Prostate gland (tissue), 2 donors: ENCODE results near the gene CCNL2. TPM values are rescaled to one million over a fixed set of nuclear protein-coding genes. Genes with fewer than 3 reads are reported as not detected.

Experiments
- DNase-seq: peaks from one replicate; pipeline ENCODE4 v3.0.0-alpha.2; 2019; ENCODE audit warnings: low spot score
- H3K27ac ChIP-seq, 2 donors: fragments of 200-600 bp; sonication (generic); 2 replicates each; pipeline ENCODE4 v1.5.1; 2017 to 2019
- H3K27me3 ChIP-seq: fragments of 200-600 bp; sonication (generic); replicated peaks from 2 replicates; pipeline ENCODE4 v1.5.1; 2019; ENCODE audit not compliant: insufficient read depth
- H3K36me3 ChIP-seq, 2 donors: fragments of 200-600 bp; sonication (generic); 1 replicate in 1 of 2; 2 replicates in 1 of 2; pipeline versions ENCODE4 v1.5.1 to v1.8.1; 2017 to 2019
- H3K4me1 ChIP-seq: fragments of 200-600 bp; sonication (generic); replicated peaks from 2 replicates; pipeline ENCODE4 v1.5.1; 2019
- H3K4me3 ChIP-seq, 2 donors: fragments of 200-600 bp; sonication (generic); 2 replicates each; pipeline ENCODE4 v1.5.1; 2017 to 2019
- H3K9me3 ChIP-seq: fragments of 200-600 bp; sonication (generic); 2 replicates; pipeline ENCODE4 v1.5.1; 2017
- CTCF ChIP-seq, 4 experiments: fragments of 200-600 bp in 2 of 4; fragments of 450-650 bp in 2 of 4; sonication (generic) in 2 of 4; IDR thresholded peaks; 1 replicate in 3 of 4; 2 replicates in 1 of 4; pipeline ENCODE4 v1.5.1; 2016 to 2019; ENCODE audit warnings: antibody characterized with exemption in 4 of 4, mild to moderate bottlenecking in 2 of 4, moderate library complexity in 2 of 4
- POLR2A ChIP-seq: fragments of 450-650 bp; IDR thresholded peaks from one replicate; pipeline ENCODE4 v1.6.1; 2016; ENCODE audit warnings: antibody characterized with exemption, mild to moderate bottlenecking
- POLR2AphosphoS5 ChIP-seq: sonication (generic); formaldehyde crosslinking; IDR thresholded peaks from one replicate; pipeline ENCODE4 v1.6.1; 2017; ENCODE audit warnings: antibody characterized with exemption
- WGBS: methylation state at CpG from one replicate; pipeline ENCODE4 v1.1.5; 2018; 5-methylcytosine and 5-hydroxymethylcytosine counted together
- intact Hi-C: fragments of 100-400 bp; cut with DNase I; formaldehyde crosslinking; loops from one replicate; pipeline ENCODE4 v1.14.2; 2022
- total RNA-seq, 2 donors: library from RNA; depleted of rRNA; stranded (reverse); fragments of >200 nt; gene quantifications; one replicate each; pipeline ENCODE4 v1.1.0, GENCODE V29; 2016

Gene CCNL2
- total RNA-seq, 2 donors from 2014 or later: 116 to 242 TPM

DNA sequence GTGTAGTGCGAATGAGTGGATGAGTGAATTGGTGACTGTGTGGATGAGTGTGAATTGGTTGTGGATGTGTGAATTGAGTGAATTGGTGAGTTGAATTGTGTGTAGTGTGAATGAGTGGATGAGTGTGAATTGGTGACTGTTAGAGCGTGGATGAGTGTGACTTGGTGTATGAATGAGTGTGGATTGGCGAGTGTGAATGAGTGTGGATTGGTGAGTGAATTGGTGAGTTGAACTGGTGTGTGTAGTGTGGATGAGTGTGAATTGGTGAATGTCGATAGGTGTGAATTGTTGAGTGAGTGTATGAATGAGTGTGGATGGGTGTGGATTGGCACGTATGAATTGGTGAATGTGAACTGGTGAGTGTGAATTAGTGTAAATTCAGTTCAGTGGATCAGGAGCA, 31.8 kb downstream of the CCNL2 start:
- Histone ChIP-seq H3K4me1 (peaks cover 5% of the 10 kb centered on the region), H3K36me3 (no peaks in the 10 kb centered on the region), H3K4me3 (no peak overlapping the region), H3K27ac (no peak overlapping the region), H3K9me3 (no peaks in the 10 kb centered on the region), H3K27me3 (no peaks in the 10 kb centered on the region)
- no peak for DNase-seq
- WGBS: 92% methylated on average over 5 of the region's 5 CpGs
- no peak for TF ChIP-seq CTCF (IDR thresholded peaks at IDR 0.05)
- no peak for TF ChIP-seq POLR2A
- no peak for TF ChIP-seq POLR2AphosphoS5
- intact Hi-C loops: no loop called here

DNA sequence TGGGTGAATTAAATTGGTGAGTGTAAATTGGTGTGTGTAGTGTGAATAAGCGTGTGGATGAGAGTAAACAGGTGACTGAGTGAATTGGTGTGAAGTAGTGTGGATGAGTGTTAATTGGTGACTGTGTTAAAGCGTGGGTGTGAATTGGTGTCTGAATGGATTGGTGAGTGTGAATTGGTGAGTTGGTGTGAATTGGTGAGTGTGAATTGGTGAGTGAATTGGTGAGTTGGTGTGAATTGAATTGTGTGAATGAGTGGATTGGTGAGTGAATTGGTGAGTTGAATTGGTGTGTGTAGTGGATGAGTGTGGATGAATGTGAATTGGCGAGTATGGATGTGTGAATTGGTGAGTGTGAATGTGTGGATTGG, 32.5 kb downstream of the CCNL2 start:
- 94% methylated on average over 3 of the region's 3 CpGs for WGBS
- intact Hi-C loops: no loop called here
- TF ChIP-seq POLR2A (no peak), POLR2AphosphoS5 (no peak), CTCF (IDR thresholded peaks at IDR 0.05) (no peak)
- Histone ChIP-seq H3K4me3 (no peak overlapping the region), H3K27ac (no peak overlapping the region), H3K4me1 (no peaks in the 10 kb centered on the region), H3K9me3 (no peaks in the 10 kb centered on the region), H3K27me3 (no peaks in the 10 kb centered on the region), H3K36me3 (no peaks in the 10 kb centered on the region)
- DNase-seq: no peak

GRCh38 chr1:1365875-1366698, 33.0 kb downstream of the CCNL2 start:
- Histone ChIP-seq H3K4me1 (no peaks in the 10 kb centered on the region), H3K4me3 (no peak overlapping the region), H3K27ac (no peak overlapping the region), H3K27me3 (no peaks in the 10 kb centered on the region), H3K9me3 (no peaks in the 10 kb centered on the region), H3K36me3 (no peaks in the 10 kb centered on the region)
- 83% methylated on average over 10 of the region's 10 CpGs for WGBS
- no peak for TF ChIP-seq POLR2A
- no peak for TF ChIP-seq POLR2AphosphoS5
- TF ChIP-seq CTCF (IDR thresholded peaks at IDR 0.05): no peak
- intact Hi-C loops: no loop called here
- DNase-seq: no peak

GRCh38 chr1:1364266-1364665, 34.9 kb downstream of the CCNL2 start:
- no peak for TF ChIP-seq CTCF (IDR thresholded peaks at IDR 0.05)
- TF ChIP-seq POLR2AphosphoS5: no peak
- no peak for TF ChIP-seq POLR2A
- no peaks in the 10 kb centered on the region for H3K9me3 ChIP-seq
- no peaks in the 10 kb centered on the region for H3K36me3 ChIP-seq
- intact Hi-C loops: no loop called here
- no peak overlapping the region for H3K4me3 ChIP-seq
- no peaks in the 10 kb centered on the region for H3K4me1 ChIP-seq
- no peak overlapping the region for H3K27ac ChIP-seq
- 72% methylated on average over 14 of the region's 14 CpGs for WGBS
- no peaks in the 10 kb centered on the region for H3K27me3 ChIP-seq
- no peak for DNase-seq

DNA sequence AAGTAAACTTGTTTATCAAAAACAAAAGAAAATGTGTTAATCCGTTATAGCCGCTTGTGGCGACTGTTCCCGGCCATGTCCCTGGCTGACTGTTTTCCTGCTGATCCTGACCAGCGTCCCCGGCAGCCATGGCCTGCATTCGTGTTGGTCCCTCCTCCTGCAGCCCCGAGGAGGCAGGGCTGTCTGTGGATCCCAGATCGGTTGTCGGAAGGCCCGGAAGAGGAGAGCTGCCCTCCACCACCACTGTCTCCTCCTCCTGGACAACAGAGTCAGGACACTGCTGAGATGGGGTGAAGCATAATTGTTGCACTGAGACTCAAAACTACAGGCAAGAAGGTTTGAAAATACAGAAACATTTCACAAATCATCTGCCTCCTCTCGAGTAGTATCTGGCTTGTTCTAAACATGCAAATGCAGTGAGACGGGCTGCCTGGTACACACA, 37.1 kb downstream of the CCNL2 start:
- H3K27me3 ChIP-seq: no peaks in the 10 kb centered on the region
- H3K4me3 ChIP-seq: no peak overlapping the region
- 21% methylated on average over 13 of the region's 13 CpGs for WGBS
- peak in 1 of 4 experiments; percentile 15 for TF ChIP-seq CTCF (IDR thresholded peaks at IDR 0.05)
- TF ChIP-seq POLR2A: no peak
- TF ChIP-seq POLR2AphosphoS5: no peak
- no peak for DNase-seq
- H3K27ac ChIP-seq: peak overlapping the region; percentile 9 to 11
- intact Hi-C loops: no loop called here
- no peaks in the 10 kb centered on the region for H3K4me1 ChIP-seq
- no peaks in the 10 kb centered on the region for H3K9me3 ChIP-seq
- H3K36me3 ChIP-seq: no peaks in the 10 kb centered on the region
